ENCODE data around the gene SCN7A. TPM values are rescaled to one million over a fixed set of nuclear protein-coding genes. Genes with fewer than 3 reads are reported as not detected.

The SCN7A gene
- total RNA-seq, 1 donor: under 0.01 TPM

DNA sequence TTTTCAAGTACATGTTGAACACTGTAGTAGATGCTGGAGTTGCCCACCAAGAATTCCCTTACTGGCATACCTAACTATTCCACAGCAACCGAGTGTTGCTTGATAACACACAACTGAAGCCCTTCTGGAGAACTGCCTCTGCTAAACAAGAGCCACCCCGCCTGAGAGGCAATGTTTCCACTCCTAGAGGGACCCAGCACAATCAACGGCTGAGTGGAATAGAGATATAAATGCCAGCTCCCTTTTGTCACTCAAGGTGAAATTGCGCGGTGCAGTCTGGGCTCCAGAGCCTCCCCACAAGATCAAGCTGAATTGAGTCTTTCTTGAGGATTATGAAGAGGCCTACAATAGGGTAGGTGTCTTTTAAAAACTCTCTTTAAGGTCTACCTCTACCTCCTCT is 69.2 kb downstream of the SCN7A start:
- no peak for DNase-seq (ENCODE audit: low read depth)
- TF ChIP-seq, protein P1, sequence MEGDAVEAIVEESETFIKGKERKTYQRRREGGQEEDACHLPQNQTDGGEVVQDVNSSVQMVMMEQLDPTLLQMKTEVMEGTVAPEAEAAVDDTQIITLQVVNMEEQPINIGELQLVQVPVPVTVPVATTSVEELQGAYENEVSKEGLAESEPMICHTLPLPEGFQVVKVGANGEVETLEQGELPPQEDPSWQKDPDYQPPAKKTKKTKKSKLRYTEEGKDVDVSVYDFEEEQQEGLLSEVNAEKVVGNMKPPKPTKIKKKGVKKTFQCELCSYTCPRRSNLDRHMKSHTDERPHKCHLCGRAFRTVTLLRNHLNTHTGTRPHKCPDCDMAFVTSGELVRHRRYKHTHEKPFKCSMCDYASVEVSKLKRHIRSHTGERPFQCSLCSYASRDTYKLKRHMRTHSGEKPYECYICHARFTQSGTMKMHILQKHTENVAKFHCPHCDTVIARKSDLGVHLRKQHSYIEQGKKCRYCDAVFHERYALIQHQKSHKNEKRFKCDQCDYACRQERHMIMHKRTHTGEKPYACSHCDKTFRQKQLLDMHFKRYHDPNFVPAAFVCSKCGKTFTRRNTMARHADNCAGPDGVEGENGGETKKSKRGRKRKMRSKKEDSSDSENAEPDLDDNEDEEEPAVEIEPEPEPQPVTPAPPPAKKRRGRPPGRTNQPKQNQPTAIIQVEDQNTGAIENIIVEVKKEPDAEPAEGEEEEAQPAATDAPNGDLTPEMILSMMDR (IDR thresholded peaks at IDR 0.05; ENCODE audit: insufficient read depth, low read length): no peak
- no peak overlapping the region for H3K4me3 ChIP-seq (ENCODE audit: low read depth, low read length)

DNA sequence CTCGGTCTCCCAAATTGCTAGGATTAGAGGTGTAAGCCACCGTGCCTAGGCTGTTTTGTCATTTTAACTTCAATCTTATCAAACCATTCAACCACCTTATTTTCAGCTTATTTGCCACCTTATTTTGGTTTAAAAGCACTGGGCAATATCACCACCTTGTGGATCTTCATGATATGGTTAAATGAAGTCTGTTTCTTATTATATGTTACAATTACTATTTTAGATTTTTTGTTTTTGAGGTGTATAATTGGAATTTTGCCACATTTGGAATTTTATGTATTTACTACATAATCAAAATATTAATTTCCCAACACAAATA is 74.5 kb downstream of the SCN7A start:
- TF ChIP-seq, protein P1 (IDR thresholded peaks at IDR 0.05; ENCODE audit: insufficient read depth, low read length): peak; percentile 64
- DNase-seq (ENCODE audit: low read depth): peak; percentile 76
- no peak overlapping the region for H3K4me3 ChIP-seq (ENCODE audit: low read depth, low read length)

DNA sequence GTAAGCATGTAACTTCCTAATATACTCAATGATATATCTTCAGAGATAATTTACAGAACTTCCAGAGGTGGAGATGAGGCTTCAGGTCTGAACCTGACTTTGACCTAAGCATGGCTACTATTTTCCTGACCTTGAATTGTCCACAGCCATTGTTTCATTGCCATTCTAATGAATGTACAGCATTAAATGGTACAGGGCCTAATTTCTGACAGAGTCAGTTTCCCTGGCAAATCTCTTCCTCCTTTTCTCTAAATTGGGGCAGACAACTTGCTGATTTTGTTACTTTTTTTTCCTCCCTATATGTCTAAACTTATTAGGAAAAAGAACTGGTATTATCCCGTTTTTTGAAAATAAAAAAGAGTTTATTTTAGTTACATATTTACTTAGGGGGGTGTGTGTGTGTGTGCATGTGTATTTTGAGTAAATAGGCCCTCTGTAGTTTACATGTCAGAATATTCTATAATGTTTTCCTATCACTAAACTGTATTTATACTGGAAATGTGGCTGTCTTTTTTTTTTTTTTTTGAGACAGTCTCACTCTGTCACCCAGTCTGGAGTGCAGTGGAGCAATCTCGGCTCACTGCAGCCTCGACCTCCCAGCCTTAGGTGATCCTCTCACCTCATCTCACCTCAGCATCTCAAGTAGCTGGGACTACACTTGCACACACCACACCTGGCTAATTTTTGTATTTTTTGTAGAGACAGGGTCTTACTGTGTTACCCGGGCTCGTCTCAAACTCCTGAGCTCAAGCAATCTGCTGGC is 75.0 kb downstream of the SCN7A start:
- TF ChIP-seq, protein P1 (IDR thresholded peaks at IDR 0.05; ENCODE audit: insufficient read depth, low read length): no peak
- DNase-seq (ENCODE audit: low read depth): no peak
- no peak overlapping the region for H3K4me3 ChIP-seq (ENCODE audit: low read depth, low read length)

DNA sequence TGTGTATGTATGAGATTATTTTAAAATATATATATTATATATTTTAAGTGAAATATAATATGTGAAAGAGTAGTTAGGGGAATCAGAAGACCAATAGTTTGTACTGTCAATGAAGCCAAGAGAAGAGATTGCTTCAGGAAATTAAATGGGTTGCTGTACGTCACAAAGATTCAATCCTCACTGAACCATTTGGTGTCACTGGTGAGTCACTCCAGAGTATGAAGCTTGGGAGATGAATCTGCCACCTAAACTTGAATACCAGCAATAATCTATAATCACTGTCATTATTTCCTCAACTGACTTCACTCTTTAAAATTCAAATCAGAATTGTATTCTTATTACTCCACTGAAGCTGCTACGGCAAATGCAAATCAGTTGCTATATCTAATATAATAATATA is 76.4 kb downstream of the SCN7A start:
- DNase-seq (ENCODE audit: low read depth): peak; percentile 39
- no peak overlapping the region for H3K4me3 ChIP-seq (ENCODE audit: low read depth, low read length)

DNA sequence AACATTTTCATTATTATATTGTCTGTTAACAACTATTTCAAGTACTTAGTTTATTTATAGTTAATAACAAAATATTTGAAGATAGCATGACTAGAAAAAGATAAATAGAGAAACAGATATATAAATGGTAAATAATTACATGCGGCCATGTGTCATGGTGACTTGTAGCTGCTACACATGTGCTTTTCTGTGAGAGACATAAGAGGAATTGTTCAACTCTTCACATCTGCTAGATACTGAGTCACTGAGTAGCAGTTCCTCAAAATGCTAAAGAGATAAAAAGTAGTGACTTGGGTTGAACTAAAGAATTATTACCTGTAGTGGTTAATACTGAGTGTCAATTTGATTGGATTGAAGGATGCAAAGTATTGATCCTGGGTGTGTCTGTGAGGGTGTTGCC is 80.8 kb downstream of the SCN7A start:
- no peak for DNase-seq (ENCODE audit: low read depth)
- TF ChIP-seq, protein P1 (IDR thresholded peaks at IDR 0.05; ENCODE audit: insufficient read depth, low read length): no peak
- H3K4me3 ChIP-seq (ENCODE audit: low read depth, low read length): no peak overlapping the region

More for the DNA sequence above, 76.4 kb downstream of the SCN7A start:
- TF ChIP-seq, protein P1 (IDR thresholded peaks at IDR 0.05; ENCODE audit: insufficient read depth, low read length): no peak

DNA sequence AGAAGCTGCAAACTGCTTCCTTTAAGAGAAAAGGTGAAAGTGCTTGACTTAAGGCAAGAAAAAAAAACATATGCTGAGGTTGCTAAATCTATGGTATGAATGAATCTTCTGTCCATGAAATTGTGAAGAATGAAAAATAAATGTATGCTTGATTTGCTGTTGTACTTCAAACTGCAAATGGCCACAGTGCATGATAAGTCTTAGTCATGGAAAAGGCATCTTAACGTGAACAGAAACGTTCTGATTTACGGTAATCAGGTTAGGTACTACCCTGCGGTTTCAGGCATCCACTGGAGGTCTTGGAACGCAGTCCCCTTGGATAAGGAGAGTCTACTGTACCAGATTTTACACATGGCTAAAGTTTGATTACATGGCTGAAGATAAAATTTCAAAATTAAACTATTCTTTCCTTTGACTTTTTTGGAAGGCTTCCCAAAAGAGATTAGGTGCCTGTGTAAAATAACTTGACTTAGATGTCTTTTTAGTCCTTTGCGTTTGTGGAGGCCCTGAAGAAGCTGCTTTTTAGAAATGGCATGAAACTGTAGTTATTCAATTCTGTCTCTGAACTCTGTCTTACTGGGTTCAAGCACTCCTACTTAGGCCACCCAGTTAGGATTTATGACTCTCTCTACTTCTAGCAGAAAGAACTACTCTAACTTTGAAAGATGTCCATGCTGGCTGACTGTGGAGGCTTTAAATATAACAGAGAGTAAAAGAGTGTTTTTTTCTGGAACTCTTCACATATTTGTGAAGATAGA is 82.4 kb downstream of the SCN7A start:
- TF ChIP-seq, protein P1 (IDR thresholded peaks at IDR 0.05; ENCODE audit: insufficient read depth, low read length): no peak
- H3K4me3 ChIP-seq (ENCODE audit: low read depth, low read length): no peak overlapping the region
- peak; percentile 85 for DNase-seq (ENCODE audit: low read depth)
